HL-60 (cell line): ENCODE data around the gene KIAA1671.

Experiments
- GABPA ChIP-seq: IDR thresholded peaks from 2 replicates; pipeline ENCODE4 v1.6.1; 2012; ENCODE audit warnings: low read depth
- POLR2AphosphoS5 ChIP-seq: IDR thresholded peaks from 2 replicates; pipeline ENCODE4 v1.6.1; 2012; ENCODE audit warnings: low read depth
- SPI1 ChIP-seq: IDR thresholded peaks from 2 replicates; pipeline ENCODE4 v1.6.1; 2012; ENCODE audit warnings: low read depth, mild to moderate bottlenecking, borderline replicate concordance
- TF ChIP-seq, protein P1 (sequence below): IDR thresholded peaks from one replicate; pipeline ENCODE4 v1.5.1; 2011; ENCODE audit warnings: low read length, control low read depth, inconsistent platforms; ENCODE audit not compliant: insufficient read depth
- TF ChIP-seq, protein P2 (sequence below): IDR thresholded peaks from 2 replicates; pipeline ENCODE4 v1.6.1; 2012; ENCODE audit warnings: low read depth; ENCODE audit not compliant: insufficient replicate concordance

DNA sequence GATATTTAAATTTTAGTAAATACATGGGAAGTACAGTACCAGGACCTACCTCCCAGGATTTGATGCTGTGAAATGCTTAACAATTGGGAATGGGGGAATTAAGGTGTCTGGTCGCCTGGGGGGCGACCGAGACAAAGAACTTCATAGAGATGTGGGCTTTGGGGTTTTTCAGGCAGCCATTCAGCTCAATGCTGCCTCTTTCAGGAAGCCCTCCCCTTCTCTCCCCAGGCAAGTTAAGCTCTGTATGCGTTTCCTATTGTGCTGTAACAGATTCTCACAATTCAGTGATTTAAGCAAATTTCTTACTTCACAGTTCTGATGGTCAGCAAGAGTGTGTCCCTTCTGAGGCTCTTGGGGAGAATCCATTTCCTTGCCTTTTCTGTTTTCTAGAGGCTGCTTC is 53.8 kb downstream of the KIAA1671 start:
- TF ChIP-seq, protein P1, sequence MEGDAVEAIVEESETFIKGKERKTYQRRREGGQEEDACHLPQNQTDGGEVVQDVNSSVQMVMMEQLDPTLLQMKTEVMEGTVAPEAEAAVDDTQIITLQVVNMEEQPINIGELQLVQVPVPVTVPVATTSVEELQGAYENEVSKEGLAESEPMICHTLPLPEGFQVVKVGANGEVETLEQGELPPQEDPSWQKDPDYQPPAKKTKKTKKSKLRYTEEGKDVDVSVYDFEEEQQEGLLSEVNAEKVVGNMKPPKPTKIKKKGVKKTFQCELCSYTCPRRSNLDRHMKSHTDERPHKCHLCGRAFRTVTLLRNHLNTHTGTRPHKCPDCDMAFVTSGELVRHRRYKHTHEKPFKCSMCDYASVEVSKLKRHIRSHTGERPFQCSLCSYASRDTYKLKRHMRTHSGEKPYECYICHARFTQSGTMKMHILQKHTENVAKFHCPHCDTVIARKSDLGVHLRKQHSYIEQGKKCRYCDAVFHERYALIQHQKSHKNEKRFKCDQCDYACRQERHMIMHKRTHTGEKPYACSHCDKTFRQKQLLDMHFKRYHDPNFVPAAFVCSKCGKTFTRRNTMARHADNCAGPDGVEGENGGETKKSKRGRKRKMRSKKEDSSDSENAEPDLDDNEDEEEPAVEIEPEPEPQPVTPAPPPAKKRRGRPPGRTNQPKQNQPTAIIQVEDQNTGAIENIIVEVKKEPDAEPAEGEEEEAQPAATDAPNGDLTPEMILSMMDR: no peak
- no peak for TF ChIP-seq POLR2AphosphoS5
- no peak for TF ChIP-seq GABPA
- TF ChIP-seq SPI1: no peak
- TF ChIP-seq, protein P2, sequence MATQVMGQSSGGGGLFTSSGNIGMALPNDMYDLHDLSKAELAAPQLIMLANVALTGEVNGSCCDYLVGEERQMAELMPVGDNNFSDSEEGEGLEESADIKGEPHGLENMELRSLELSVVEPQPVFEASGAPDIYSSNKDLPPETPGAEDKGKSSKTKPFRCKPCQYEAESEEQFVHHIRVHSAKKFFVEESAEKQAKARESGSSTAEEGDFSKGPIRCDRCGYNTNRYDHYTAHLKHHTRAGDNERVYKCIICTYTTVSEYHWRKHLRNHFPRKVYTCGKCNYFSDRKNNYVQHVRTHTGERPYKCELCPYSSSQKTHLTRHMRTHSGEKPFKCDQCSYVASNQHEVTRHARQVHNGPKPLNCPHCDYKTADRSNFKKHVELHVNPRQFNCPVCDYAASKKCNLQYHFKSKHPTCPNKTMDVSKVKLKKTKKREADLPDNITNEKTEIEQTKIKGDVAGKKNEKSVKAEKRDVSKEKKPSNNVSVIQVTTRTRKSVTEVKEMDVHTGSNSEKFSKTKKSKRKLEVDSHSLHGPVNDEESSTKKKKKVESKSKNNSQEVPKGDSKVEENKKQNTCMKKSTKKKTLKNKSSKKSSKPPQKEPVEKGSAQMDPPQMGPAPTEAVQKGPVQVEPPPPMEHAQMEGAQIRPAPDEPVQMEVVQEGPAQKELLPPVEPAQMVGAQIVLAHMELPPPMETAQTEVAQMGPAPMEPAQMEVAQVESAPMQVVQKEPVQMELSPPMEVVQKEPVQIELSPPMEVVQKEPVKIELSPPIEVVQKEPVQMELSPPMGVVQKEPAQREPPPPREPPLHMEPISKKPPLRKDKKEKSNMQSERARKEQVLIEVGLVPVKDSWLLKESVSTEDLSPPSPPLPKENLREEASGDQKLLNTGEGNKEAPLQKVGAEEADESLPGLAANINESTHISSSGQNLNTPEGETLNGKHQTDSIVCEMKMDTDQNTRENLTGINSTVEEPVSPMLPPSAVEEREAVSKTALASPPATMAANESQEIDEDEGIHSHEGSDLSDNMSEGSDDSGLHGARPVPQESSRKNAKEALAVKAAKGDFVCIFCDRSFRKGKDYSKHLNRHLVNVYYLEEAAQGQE: no peak
